NCI-H524 treated with DMSO at 0.1 percent for 48 hours (cell line): Measurements from ENCODE around the gene CAPS.
"Not testable (repeated sequence)": the region's sequence is repeated elsewhere in the genome, so short reads cannot be mapped to it uniquely, and the experiment has no call there.

Experiments
- DNase-seq: peaks from one replicate; lab custom pipeline; 2025; lab: John Stamatoyannopoulos, UW

The CAPS gene

DNA sequence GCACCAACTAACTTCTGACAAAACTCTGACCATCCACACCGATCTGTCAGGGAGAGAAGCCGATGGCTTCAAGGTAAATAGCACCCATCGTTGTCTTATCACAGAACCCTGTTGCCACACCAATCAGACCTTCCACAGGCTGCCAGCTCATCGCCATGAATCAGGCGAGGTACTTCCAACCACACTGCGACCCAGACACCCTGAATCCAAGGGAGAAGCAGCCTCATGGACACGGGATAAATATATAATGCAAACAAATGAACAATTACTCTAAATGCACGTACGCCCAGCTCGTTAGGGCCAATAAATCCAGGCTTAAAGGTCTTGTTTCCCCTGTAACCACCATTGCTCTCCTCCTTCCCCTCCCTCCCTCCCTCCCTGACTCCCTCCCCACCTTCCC lies 43.1 kb downstream of the CAPS start:
- DNase-seq: no peak

DNA sequence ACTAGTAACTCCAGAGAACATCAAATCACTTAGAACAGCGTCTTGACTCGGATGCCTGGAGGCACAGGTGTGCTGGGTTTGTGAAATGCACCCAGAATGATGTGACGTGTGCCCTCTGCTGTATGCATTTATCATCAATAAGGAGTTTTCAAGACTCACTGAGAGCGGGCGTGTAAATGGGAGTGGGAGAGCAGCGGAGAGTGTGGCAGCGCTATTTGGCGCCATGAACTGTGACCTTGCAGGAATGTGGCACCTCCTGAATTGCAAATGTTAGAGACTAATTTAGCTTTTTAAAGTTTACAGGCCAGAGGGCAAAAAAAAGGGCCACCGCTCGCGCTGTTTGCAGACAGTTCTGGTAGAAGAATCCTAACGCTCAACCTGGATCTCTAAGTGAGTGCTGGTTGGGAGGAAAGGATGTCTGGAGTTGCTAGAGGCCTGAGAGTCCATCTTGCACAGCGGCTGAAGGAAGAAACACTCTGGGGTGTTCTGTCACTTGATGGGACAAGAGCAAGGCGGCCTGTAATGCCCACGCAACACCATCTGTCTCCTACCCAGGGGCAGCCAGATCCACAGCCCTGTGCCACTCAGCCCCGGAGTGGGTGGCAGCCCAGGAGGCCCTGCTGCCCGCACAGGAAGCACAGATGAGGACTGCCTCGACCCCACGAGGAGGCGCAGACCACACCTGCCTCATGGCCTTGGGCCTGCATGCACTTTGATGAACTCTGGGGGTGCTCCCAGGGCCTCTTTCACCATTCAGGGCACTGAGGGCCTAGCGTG lies 44.2 kb downstream of the CAPS start:
- no peak for DNase-seq

DNA sequence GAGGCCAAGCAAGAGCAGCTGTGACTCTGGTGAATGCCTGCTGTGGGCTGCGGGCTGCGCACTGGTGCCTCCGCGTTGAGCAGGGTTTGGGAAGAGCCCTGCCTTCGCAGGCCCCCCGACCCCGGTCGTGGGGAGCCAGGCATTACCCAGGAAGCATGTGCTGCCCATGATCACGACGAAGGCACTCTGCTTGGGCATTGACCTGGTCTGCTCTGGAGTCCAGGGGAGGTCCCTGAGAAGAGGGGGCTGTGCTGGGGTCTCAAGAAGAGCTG lies 44.7 kb downstream of the CAPS start:
- DNase-seq: no peak

DNA sequence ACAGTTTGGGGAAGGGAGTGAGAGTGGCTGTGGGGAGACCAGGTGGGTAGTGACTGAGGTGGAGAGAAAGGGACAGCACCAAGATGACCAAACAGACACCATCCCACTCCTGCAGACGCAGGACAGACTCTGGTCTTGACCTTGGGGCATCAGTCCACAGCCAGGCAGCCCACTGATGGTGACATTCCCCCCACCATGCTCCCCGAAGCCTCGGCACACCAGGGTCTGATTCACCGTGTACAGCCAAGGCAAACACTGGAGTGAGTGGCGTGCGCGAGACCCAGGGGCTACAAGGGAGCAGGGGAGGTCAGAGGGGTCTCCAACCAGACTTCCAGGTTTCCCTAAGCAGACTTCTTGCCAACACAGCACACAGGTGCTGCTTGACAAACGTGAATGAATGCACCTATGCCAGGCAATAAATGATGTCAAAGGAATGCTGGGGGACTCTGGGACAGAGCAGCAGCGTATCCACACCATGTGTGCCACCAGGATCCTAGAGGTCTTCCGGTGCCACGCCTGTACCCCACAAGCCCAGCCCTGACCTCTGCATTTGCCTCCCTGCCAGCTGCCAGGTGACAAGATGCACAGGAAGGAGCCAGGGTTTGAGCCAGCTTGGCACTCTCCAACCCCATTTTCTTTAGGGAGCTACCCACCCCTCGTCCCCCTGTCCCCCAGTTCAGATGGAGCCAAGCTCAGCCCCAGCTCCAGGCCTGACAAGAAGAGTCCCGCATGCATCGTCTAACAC lies 45.4 kb downstream of the CAPS start:
- no peak for DNase-seq

DNA sequence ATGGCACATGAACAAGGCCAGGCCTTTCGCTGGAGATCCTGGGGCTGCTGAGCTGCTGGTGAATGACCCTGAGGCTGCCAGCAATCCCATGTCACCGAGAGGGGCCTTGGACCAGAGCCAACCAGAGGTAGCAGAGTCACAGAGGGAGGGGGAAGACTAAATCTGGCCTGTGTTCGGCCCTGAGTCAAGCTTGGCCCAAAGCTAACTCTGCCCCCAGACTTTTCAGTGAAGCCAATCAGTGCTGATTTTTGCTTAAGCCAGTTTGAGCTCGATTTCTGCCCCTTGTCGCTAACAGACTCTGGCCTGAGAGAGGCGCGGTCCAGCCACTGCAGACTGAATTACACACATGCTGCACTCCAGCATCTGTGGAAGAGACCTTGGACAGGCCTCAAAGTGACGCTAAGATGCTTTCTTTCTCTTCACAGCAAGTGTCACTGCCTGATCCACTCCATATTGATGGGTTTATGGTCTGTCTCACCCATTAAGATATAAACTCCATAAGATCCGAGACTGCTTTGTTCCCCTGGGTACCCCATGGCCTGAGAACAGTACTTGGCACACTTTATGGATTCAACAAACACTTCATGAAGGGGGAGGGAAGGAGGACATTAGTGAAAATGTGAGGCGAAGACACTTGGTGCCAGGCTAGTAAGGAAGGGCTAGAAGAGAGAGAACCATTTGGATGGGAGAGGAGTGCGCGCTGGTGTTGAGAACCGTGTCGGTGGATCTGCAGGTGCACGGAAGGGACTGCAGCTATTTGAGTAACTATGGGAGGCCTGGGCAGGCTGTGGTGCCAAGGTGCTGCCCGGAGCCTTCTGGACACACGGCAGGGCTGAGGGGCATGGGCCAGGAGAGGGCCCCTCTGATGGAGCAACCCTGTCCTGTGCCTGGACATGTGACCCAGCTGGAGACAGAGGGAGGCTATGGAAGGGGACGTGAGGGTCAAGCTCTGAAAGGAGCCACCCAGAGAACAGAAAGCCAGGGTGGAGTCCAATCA lies 46.2 kb downstream of the CAPS start:
- no peak for DNase-seq

DNA sequence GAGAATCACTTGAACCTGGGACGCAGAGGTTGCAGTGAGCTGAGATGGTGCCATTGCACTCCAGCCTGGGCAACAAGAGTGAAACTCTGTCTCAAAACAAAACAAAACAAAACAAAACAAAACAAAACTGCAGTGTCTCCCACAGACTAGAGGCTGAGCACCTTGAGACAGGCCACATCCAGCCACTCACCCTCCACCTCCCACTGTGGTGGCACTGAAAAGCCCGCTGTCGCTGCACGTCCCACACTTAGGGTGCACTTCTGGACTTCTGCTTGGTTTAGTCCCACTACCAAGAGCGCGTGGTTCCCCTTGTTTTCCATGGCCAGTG lies 47.6 kb downstream of the CAPS start:
- DNase-seq: not testable (repeated sequence)

DNA sequence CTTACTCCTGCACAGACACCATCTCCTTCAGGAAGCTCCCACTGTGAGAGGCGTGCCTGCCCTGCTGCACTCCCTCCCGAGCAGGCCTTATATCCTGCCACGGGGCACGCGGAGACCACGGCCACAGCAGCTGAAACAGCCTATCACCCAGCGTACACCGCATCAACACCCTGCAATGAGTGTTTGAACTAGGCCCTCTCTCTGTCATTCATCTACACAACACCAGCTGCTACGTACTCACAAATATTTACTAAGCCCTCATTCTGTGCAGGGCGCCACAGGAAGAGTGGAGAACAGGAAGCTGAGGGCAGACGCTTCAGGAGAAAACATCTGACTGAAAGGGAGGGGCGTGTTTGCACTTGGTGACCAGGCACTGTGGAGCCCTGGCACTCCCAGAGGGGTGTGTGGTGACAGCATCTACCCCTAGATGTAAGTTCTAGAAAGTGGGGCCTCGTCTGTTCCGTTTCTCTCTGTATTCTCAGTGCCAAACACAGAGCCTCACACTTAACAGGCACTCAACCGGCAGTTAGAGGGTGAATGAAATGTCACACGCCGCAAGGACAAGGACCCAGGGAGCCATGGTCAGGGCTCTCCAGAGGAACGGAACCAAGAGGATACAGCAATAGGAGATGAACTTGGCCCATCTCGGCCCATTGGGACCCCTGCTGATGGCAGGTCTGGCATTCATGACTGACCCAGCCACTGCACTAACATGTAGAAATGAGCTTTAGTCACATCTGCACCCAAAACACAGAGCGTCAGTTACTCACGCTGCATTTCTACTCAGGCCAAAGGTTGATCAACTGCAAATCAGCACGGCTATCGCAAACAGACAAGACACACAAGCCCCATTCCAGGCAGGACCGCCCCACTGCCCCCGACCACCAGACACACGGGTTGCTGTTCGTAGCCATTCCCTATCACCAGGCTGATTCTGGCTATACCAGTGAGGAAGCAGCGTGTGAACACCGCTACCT lies 48.2 kb downstream of the CAPS start:
- no peak for DNase-seq

DNA sequence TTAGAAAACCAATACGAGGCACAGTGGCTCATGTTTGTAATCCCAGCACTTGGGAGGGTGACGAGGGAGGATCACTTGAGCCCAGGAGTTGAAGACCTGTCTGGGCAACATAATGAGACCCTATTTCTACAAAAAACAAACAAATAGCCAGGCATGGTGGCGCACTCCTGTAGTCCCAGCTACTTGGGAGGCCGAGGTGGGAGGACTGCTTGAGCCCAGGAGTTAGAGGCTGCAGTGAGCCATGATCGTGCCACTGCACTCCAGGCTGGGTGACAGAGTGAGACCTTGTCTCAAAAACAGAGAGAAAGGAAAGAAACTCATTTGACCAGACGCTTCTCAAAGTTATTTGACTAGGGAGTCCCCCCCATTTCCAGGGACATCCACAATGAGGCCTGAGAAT lies 49.2 kb downstream of the CAPS start:
- not testable (repeated sequence) for DNase-seq

DNA sequence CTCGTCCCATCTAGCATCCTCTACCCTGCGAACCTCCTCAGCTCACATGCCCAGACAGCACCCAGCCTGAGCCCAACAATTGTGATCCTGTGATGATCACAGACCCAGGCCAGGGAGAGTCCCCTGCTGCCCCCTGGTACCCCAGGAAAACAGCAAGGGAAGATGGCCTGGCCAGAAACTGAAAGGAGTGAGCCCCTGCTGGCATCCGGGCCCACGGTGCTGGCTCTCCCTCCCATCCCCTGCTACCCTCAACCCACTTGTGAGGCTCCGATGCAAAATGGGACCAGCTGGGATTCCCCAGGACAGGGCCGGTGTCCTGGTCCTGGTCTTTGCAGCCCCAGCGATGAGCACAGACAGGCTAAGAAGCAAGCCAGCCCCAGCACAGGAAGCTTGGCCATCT lies 49.8 kb downstream of the CAPS start:
- no peak for DNase-seq

DNA sequence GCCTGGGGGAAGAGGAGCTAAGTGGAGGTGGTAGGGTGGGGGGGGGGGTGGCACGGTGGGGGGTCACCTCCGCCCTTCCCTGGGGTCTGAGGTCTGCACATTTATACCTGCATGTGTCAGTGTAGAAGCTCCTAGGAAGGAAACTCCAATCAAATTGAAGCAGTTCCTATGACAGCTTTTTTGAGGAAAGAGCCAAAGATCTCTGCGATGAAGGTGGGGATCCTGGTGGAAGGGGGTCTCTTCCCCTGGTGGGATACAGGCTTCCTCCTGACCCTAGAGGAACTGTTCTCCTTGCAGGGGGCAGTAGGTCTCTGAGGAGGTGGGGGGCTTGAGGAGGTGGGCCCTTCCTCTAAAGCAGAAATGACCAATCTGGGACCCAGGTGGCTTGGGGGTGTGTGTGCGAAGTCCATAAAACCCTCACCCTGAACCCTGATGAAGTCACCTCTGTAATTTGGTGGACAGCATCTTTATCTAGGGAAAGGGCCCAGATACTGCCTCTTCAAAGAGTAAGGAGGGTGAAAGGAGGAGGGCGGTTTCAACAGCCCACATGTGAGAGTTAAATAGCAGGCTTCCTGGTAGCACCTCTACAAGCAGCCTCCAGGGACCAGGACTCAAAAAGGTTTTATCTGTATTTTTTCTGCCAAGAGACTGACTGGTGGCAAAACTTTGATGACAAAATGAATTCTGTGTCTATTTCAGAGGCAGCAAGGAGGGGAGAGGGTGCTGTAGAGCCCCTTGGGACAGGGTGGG lies 50.9 kb downstream of the CAPS start:
- no peak for DNase-seq
